Measurements from ENCODE around the gene NDUFA3. TPM values are rescaled to one million over a fixed set of nuclear protein-coding genes. Genes with fewer than 3 reads are reported as not detected.

NDUFA3 gene
- total RNA-seq, 1 experiment from 2014 or later: 128 TPM

DNA sequence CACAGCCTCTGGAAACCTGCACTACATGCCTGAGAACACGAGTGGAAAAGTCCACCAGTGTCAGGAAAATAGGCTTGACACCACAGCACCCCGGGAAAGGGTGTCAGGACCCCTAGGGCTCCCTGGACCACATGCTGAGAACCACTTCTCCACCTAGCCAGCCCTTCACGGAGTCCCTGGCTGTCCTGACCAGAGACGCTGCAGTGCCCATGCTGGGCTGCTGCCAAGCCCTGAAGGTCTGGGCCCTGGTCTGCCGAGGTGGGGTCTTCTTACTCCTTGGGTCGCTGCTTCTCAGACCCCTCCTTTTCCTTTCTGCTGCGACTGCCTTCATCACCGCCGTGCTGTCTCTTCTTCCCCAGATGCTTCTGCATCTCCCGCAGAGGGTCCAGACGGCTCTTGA is 53.8 kb downstream of the NDUFA3 start:
- POLR2A ChIA-PET: interaction anchor here (0.9 to 10.2 kb wide), 3 partner anchors 19 to 39 kb away, joined by 4 to 110 read pairs (median 50); partner anchors contain the start of genes CNOT3, MBOAT7 and TSEN34

DNA sequence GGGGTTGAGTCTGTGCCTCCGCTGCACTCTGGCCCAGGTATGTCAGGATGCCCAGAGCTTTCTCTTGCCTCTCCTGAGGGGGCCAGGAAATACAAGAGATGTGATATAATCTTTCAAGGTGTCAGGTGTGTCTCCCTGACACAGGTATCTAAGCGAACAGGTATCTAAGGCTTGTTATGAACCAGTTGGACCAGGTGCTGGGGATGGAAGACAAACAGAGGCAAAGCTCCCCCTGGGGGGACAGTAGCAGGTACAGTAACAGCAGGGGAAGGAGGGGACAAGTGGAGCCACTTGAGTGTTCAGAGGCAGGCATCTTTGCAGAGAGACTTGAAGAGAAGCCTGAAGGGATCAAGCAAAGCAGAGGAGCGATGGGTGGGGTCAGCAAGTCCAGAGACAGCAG is 54.3 kb downstream of the NDUFA3 start:
- Mint-ChIP-seq H3K27me3 (ENCODE audit: insufficient read depth, unreplicated experiment) (no peaks in the 10 kb centered on the region), H3K9me3 (ENCODE audit: unreplicated experiment) (no peaks in the 10 kb centered on the region), H3K27ac (ENCODE audit: low read depth, unreplicated experiment) (no peak overlapping the region), H3K4me1 (ENCODE audit: insufficient read depth, unreplicated experiment) (peaks cover 14% of the 10 kb centered on the region), H3K4me3 (ENCODE audit: unreplicated experiment) (peak overlapping the region; percentile 47), H3K36me3 (ENCODE audit: insufficient read depth, unreplicated experiment) (peaks cover 50% of the 10 kb centered on the region)
- CTCF ChIA-PET: interaction anchor here (0.6 to 0.7 kb wide), 2 partner anchors 51 to 652 kb away, joined by 3 to 4 read pairs; no protein-coding TSS in a partner anchor
- TF ChIP-seq, protein P1, sequence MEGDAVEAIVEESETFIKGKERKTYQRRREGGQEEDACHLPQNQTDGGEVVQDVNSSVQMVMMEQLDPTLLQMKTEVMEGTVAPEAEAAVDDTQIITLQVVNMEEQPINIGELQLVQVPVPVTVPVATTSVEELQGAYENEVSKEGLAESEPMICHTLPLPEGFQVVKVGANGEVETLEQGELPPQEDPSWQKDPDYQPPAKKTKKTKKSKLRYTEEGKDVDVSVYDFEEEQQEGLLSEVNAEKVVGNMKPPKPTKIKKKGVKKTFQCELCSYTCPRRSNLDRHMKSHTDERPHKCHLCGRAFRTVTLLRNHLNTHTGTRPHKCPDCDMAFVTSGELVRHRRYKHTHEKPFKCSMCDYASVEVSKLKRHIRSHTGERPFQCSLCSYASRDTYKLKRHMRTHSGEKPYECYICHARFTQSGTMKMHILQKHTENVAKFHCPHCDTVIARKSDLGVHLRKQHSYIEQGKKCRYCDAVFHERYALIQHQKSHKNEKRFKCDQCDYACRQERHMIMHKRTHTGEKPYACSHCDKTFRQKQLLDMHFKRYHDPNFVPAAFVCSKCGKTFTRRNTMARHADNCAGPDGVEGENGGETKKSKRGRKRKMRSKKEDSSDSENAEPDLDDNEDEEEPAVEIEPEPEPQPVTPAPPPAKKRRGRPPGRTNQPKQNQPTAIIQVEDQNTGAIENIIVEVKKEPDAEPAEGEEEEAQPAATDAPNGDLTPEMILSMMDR (IDR thresholded peaks at IDR 0.05; ENCODE audit: unreplicated experiment): no peak
- DNase-seq (ENCODE audit: unreplicated experiment): no peak
- POLR2A ChIA-PET: interaction anchor here (0.8 to 10.2 kb wide), 4 partner anchors 19 to 44 kb away, joined by 3 to 110 read pairs (median 27); partner anchors contain the start of genes CNOT3, MBOAT7, RPS9 and TFPT
- BruUV-seq (replicated peaks): no TSS peak
- intact Hi-C loops (cut with micrococcal nuclease): no loop called here

More for the DNA sequence above, 53.8 kb downstream of the NDUFA3 start:
- TF ChIP-seq, protein P1 (IDR thresholded peaks at IDR 0.05; ENCODE audit: unreplicated experiment): no peak
- Mint-ChIP-seq H3K27ac (ENCODE audit: low read depth, unreplicated experiment) (no peak overlapping the region), H3K27me3 (ENCODE audit: insufficient read depth, unreplicated experiment) (no peaks in the 10 kb centered on the region), H3K36me3 (ENCODE audit: insufficient read depth, unreplicated experiment) (peaks cover 55% of the 10 kb centered on the region), H3K4me3 (ENCODE audit: unreplicated experiment) (no peak overlapping the region), H3K9me3 (ENCODE audit: unreplicated experiment) (no peaks in the 10 kb centered on the region), H3K4me1 (ENCODE audit: insufficient read depth, unreplicated experiment) (peaks cover 14% of the 10 kb centered on the region)
- intact Hi-C loops (cut with micrococcal nuclease): no loop called here
- no TSS peak for BruUV-seq (replicated peaks)
- no peak for DNase-seq (ENCODE audit: unreplicated experiment)
- CTCF ChIA-PET: interaction anchor here (1.5 kb wide), 1 partner anchor 13 kb away, joined by 3 read pairs; no protein-coding TSS in a partner anchor

Other genes starting within 250 kb of the NDUFA3 start
- gene MYADM, start 235.0 kb upstream of the NDUFA3 start, total RNA-seq (2022): 39.0 and 43.3 TPM in 2 replicates
- gene PRKCG, start 220.7 kb upstream of the NDUFA3 start, total RNA-seq (2022): not detected in 2 replicates
- gene CACNG7, start 193.6 kb upstream of the NDUFA3 start, total RNA-seq (2022): not detected in 2 replicates
- 0.16 TPM in 1 of 2 replicates, not detected in the other for gene CACNG8, start 139.9 kb upstream of the NDUFA3 start, total RNA-seq (2022)
- not detected in 2 replicates for gene CACNG6, start 111.2 kb upstream of the NDUFA3 start, total RNA-seq (2022)
- not detected in 2 replicates for gene VSTM1, start 39.0 kb upstream of the NDUFA3 start, total RNA-seq (2022)
- not detected in 2 replicates for gene TARM1, start 21.5 kb upstream of the NDUFA3 start, total RNA-seq (2022)
- 2.9 and 9.2 TPM in 2 replicates for gene OSCAR, start 2.1 kb upstream of the NDUFA3 start, total RNA-seq (2022)
- gene TFPT, start 12.8 kb downstream of the NDUFA3 start, total RNA-seq (2022): 15.6 and 22.8 TPM in 2 replicates
- gene PRPF31, start 12.9 kb downstream of the NDUFA3 start, total RNA-seq (2022): 52.8 and 59.7 TPM in 2 replicates
- gene CNOT3, start 34.9 kb downstream of the NDUFA3 start, total RNA-seq (2022): 63.2 and 80.5 TPM in 2 replicates
- 6.1 and 8.2 TPM in 2 replicates for gene LENG1, start 56.9 kb downstream of the NDUFA3 start, total RNA-seq (2022)
- gene TMC4, start 70.3 kb downstream of the NDUFA3 start, total RNA-seq (2022): 3.7 and 6.1 TPM in 2 replicates
- 43.8 and 49.5 TPM in 2 replicates for gene MBOAT7, start 86.7 kb downstream of the NDUFA3 start, total RNA-seq (2022)
- 28.0 and 40.1 TPM in 2 replicates for gene TSEN34, start 88.5 kb downstream of the NDUFA3 start, total RNA-seq (2022)
- gene RPS9, start 98.0 kb downstream of the NDUFA3 start, total RNA-seq (2022): 1,356 and 1,735 TPM in 2 replicates
- not detected in 2 replicates for gene LILRB3, start 120.2 kb downstream of the NDUFA3 start, total RNA-seq (2022)
- gene LILRA6, start 139.9 kb downstream of the NDUFA3 start, total RNA-seq (2022): not detected in 2 replicates
- not detected in 2 replicates for gene LILRB5, start 154.4 kb downstream of the NDUFA3 start, total RNA-seq (2022)
- not detected in 2 replicates for gene LILRB2, start 178.3 kb downstream of the NDUFA3 start, total RNA-seq (2022)
- gene LILRA5, start 210.3 kb downstream of the NDUFA3 start, total RNA-seq (2022): not detected in 2 replicates
- not detected in 2 replicates for gene LILRA4, start 236.3 kb downstream of the NDUFA3 start, total RNA-seq (2022)